GM19463 (cell line): ENCODE measurements around the gene FCRL2.
A peak's percentile ranks its signal among the peaks of the same experiment; 100 is the strongest.
"Not testable (repeated sequence)": the region's sequence is repeated elsewhere in the genome, so short reads cannot be mapped to it uniquely, and the experiment has no call there.

ENCODE experiments used
- ATAC-seq: cut with Tn5 transposase; IDR thresholded peaks from one replicate; pipeline ENCODE4 v1.9.1; 2021; ENCODE audit warnings: mild to moderate bottlenecking, moderate library complexity; ENCODE audit not compliant: unreplicated experiment

FCRL2 gene

GRCh38 chr1:157753611-157754010, 23.3 kb downstream of the FCRL2 start:
- ATAC-seq: no peak

GRCh38 chr1:157751283-157751682, 25.6 kb downstream of the FCRL2 start:
- ATAC-seq: no peak

- no peak for ATAC-seq
These were observed 28.6 kb downstream of the FCRL2 start for GRCh38 chr1:157748262-157748817.

- ATAC-seq: no peak
These were observed 37.6 kb downstream of the FCRL2 start for GRCh38 chr1:157739229-157739901.

GRCh38 chr1:157735991-157736390, 40.9 kb downstream of the FCRL2 start:
- ATAC-seq: not testable (repeated sequence)

GRCh38 chr1:157734321-157734720, 42.6 kb downstream of the FCRL2 start:
- no peak for ATAC-seq

- peak; percentile 63 for ATAC-seq
These were observed 44.2 kb downstream of the FCRL2 start for GRCh38 chr1:157732755-157733154.

GRCh38 chr1:157725221-157725577, 51.7 kb downstream of the FCRL2 start:
- ATAC-seq: no peak

- no peak for ATAC-seq
These were observed 52.3 kb downstream of the FCRL2 start for GRCh38 chr1:157724537-157725220.

GRCh38 chr1:157723157-157723556, 53.8 kb downstream of the FCRL2 start:
- ATAC-seq: no peak

GRCh38 chr1:157721985-157722384, 54.9 kb downstream of the FCRL2 start:
- no peak for ATAC-seq

GRCh38 chr1:157715736-157716135, 61.2 kb downstream of the FCRL2 start:
- ATAC-seq: no peak

- ATAC-seq: no peak
These were observed 65.1 kb downstream of the FCRL2 start for GRCh38 chr1:157711802-157712201.

GRCh38 chr1:157704878-157705277, 72.1 kb downstream of the FCRL2 start:
- no peak for ATAC-seq

GRCh38 chr1:157703981-157704380, 73.0 kb downstream of the FCRL2 start:
- no peak for ATAC-seq

- no peak for ATAC-seq
These were observed 74.6 kb downstream of the FCRL2 start for GRCh38 chr1:157702308-157702825.

- no peak for ATAC-seq
These were observed 76.2 kb downstream of the FCRL2 start, which contains the start of gene FCRL3 for GRCh38 chr1:157700732-157701131. TSS of gene FCRL3 (minus strand) at chr1:157700769. CDS start at chr1:157700489, 280 bp downstream.

GRCh38 chr1:157700305-157700704, 76.6 kb downstream of the FCRL2 start:
- no peak for ATAC-seq

GRCh38 chr1:157697781-157698569, 79.0 kb downstream of the FCRL2 start:
- no peak for ATAC-seq

- no peak for ATAC-seq
These were observed 79.8 kb downstream of the FCRL2 start for GRCh38 chr1:157696966-157697628.
